ENCODE results near the gene ANO8. TPM values are rescaled to one million over a fixed set of nuclear protein-coding genes. Genes with fewer than 3 reads are reported as not detected.

Gene ANO8
- total and polyA plus RNA-seq, 2 of the 8 experiments (the other 6 are each of a cell fraction or from before 2014, with no cell fraction given) = 9.5 to 20.7 TPM

DNA sequence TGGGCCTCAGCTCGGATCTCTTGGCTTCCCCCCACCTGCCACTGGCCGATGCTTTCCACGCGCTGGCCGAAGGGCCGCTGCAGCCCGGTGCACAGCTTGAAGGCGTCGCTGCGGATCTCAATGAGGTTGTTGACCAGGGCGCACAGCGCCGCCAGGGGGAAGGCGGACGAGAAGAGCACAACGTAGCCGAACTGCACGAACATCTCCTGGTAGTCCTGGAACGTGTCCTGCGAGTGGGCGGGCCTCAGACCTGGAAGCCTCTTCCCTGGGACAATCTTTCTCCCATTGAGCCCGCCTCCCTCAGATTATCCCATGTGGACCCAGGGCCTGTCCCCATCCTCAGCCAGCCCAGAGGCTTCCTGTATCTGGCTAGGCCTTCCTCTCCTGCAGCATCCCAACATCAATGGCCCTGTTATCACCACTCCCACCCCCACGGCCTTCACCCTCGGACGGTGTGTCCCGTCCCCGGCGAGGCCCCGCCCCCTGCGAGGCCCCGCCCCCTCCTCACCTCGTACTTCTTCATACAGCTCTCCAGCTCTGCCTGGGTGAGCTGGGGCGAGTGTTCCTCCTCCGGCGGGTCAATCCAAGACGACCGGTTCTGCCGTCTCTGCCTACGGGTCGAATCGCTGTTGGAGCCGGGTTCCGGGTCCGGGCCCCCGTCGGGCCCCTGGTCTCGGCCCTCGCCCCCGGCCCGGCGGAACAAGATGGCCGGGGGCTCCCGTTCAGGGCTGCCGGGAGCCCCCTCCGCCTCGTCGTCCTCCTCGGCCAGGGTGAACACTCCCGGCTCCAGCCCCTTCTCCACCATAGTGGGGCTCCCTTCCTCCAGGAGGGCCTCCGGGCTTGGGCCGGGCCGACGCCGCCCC is 6.8 kb downstream of the ANO8 start (continued):
- TF ChIP-seq, protein P1, sequence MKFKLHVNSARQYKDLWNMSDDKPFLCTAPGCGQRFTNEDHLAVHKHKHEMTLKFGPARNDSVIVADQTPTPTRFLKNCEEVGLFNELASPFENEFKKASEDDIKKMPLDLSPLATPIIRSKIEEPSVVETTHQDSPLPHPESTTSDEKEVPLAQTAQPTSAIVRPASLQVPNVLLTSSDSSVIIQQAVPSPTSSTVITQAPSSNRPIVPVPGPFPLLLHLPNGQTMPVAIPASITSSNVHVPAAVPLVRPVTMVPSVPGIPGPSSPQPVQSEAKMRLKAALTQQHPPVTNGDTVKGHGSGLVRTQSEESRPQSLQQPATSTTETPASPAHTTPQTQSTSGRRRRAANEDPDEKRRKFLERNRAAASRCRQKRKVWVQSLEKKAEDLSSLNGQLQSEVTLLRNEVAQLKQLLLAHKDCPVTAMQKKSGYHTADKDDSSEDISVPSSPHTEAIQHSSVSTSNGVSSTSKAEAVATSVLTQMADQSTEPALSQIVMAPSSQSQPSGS (IDR thresholded peaks at IDR 0.05; ENCODE audit: low read length) = no peak; the same call in 1 of the 2 replicates
- no peak for TF ChIP-seq JUN (IDR thresholded peaks at IDR 0.05; ENCODE audit: low read depth, low read length)
- TF ChIP-seq TAF7 (optimal IDR thresholded peaks at IDR 0.05; ENCODE audit: borderline replicate concordance, low read depth, low read length) = no peak
- peak; percentile 62 for TF ChIP-seq ASH2L (IDR thresholded peaks at IDR 0.05; ENCODE audit: low read length)
- TF ChIP-seq CEBPB (IDR thresholded peaks at IDR 0.05; ENCODE audit: low read depth, low read length) = no peak
- peak in 1 of 2 experiments; percentile 82; a peak in 2 of 3 replicates for TF ChIP-seq POLR2A (IDR thresholded peaks at IDR 0.05; ENCODE audit: control extremely low read depth in 1 of 2, low read depth in 2 of 2, low read length in 2 of 2)
- TF ChIP-seq SP1 (IDR thresholded peaks at IDR 0.05; ENCODE audit: low read depth, low read length) = peak; percentile 55; the same call in 1 of the 2 replicates
- TF ChIP-seq, protein P2, sequence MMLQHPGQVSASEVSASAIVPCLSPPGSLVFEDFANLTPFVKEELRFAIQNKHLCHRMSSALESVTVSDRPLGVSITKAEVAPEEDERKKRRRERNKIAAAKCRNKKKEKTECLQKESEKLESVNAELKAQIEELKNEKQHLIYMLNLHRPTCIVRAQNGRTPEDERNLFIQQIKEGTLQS (IDR thresholded peaks at IDR 0.05; ENCODE audit: insufficient read depth, low read depth, low read length) = no peak
- TF ChIP-seq NRF1 (IDR thresholded peaks at IDR 0.05; ENCODE audit: low read depth, low read length) = no peak
- TF ChIP-seq BACH1 (IDR thresholded peaks at IDR 0.05; ENCODE audit: low read length) = peak; percentile 53
- peak; percentile 5; the same call in 1 of the 2 replicates for TF ChIP-seq GABPA (IDR thresholded peaks at IDR 0.05; ENCODE audit: borderline replicate concordance, insufficient read depth, low read length)

Data from H1 (cell line).